GM12878 (cell line): ENCODE results near the gene SCIN. TPM values are rescaled to one million over a fixed set of nuclear protein-coding genes. Genes with fewer than 3 reads are reported as not detected.

ENCODE experiments used
- ATAC-seq: fragments of 200-7000 bp; cut with Tn5 transposase; 3 replicates; pipeline ENCODE4 v1.9.1; 2020; ENCODE audit warnings: mild to moderate bottlenecking, moderate library complexity
- BruUV-seq: library from RNA; stranded (reverse); fragments of 400-500 nt; replicated peaks from 2 replicates; lab custom pipeline; 2021; lab: Mats Ljungman, UMichigan
- CTCF ChIA-PET: fragments of 300-600 bp; sonication (Branson Sonifier 250); formaldehyde crosslinking; extraction: SDS; loops from one replicate; lab custom pipeline; 2021; ENCODE audit warnings: inconsistent platforms; lab: Yijun Ruan, JAX
- POLR2A ChIA-PET: fragments of 350-600 bp; formaldehyde crosslinking; extraction: SDS; loops from one replicate; lab custom pipeline; 2021; ENCODE audit warnings: inconsistent platforms; lab: Charles Lee
- RAD21 ChIA-PET: fragments of 300-600 bp; sonication (Branson Sonifier 250); formaldehyde crosslinking; loops from one replicate; lab custom pipeline; 2023; ENCODE audit warnings: antibody characterized with exemption; ENCODE audit not compliant: unreplicated experiment; lab: Charles Lee
- SMC1A ChIA-PET: fragments of 300-600 bp; sonication (Branson Sonifier 250); formaldehyde crosslinking; loops from one replicate; lab custom pipeline; 2023; ENCODE audit not compliant: unreplicated experiment, uncharacterized antibody; lab: Charles Lee
- DNase-seq: peaks from one replicate; pipeline ENCODE4 v3.0.0-alpha.2; 2011; ENCODE audit warnings: low read depth, low spot score
- FAIRE-seq: peaks from 3 replicates; lab custom pipeline; 2011; peaks lifted over from hg19 to GRCh38; lab: Jason Lieb, UNC
- H2AFZ ChIP-seq: 2 replicates; pipeline ENCODE4 v1.6.0; 2011; ENCODE audit warnings: low read depth, low read length, control low read depth; ENCODE audit not compliant: control insufficient read depth
- H3K27ac ChIP-seq: 2 replicates; pipeline ENCODE4 v1.5.1; 2011; ENCODE audit warnings: control low read depth; ENCODE audit not compliant: control insufficient read depth, insufficient read depth
- H3K27me3 ChIP-seq, 2 experiments: replicated peaks in 1 of 2; 2 replicates each; pipeline versions ENCODE4 v1.6.0 to v1.6.1; 2011; ENCODE audit warnings: low read length in 1 of 2; ENCODE audit not compliant: control insufficient read depth in 2 of 2, insufficient read depth in 2 of 2
- H3K36me3 ChIP-seq, 2 experiments: 2 replicates each; pipeline ENCODE4 v1.5.1; 2011; ENCODE audit warnings: low read length in 1 of 2; ENCODE audit not compliant: control insufficient read depth in 2 of 2, insufficient read depth in 2 of 2
- H3K4me1 ChIP-seq: 2 replicates; pipeline ENCODE4 v1.6.1; 2011; ENCODE audit warnings: mild to moderate bottlenecking, low read length, moderate library complexity, mixed read lengths; ENCODE audit not compliant: control insufficient read depth, insufficient read depth
- H3K4me2 ChIP-seq: 2 replicates; pipeline ENCODE4 v1.6.0; 2011; ENCODE audit warnings: control low read depth; ENCODE audit not compliant: control insufficient read depth, insufficient read depth
- H3K4me3 ChIP-seq: fragments of 200-600 bp; sonication (generic); 2 replicates; pipeline ENCODE4 v1.5.1; 2016
- H3K79me2 ChIP-seq: 2 replicates; pipeline ENCODE4 v1.6.0; 2011; ENCODE audit warnings: low read length; ENCODE audit not compliant: control insufficient read depth, insufficient read depth
- H3K9ac ChIP-seq: 2 replicates; pipeline ENCODE4 v1.8.0; 2011; ENCODE audit warnings: low read length, control low read depth, mixed read lengths; ENCODE audit not compliant: control insufficient read depth, insufficient read depth
- H3K9me3 ChIP-seq: replicated peaks from 3 replicates; pipeline ENCODE4 v1.5.1; 2011; ENCODE audit warnings: mild to moderate bottlenecking, low read length; ENCODE audit not compliant: control insufficient read depth, insufficient read depth
- H4K20me1 ChIP-seq: 2 replicates; pipeline ENCODE4 v1.6.0; 2011; ENCODE audit not compliant: control insufficient read depth, insufficient read depth
- BCLAF1 ChIP-seq: fragments of 450-650 bp; IDR thresholded peaks from 2 replicates; pipeline ENCODE4 v1.6.1; 2017; ENCODE audit warnings: antibody characterized with exemption, mild to moderate bottlenecking, moderate library complexity
- CBX3 ChIP-seq: fragments of 200-600 bp; sonication (generic); IDR thresholded peaks from 2 replicates; pipeline ENCODE4 v1.6.1; 2016; ENCODE audit warnings: low read depth, borderline replicate concordance
- ELK1 ChIP-seq: IDR thresholded peaks from 2 replicates; pipeline ENCODE4 v1.6.1; 2012; ENCODE audit warnings: low read depth, low read length, improper control_type of control experiment
- GABPA ChIP-seq: IDR thresholded peaks from 2 replicates; pipeline ENCODE4 v1.6.1; 2014; ENCODE audit warnings: antibody characterized with exemption, low read depth, mild to moderate bottlenecking, inconsistent platforms
- IRF3 ChIP-seq: fragments of 450-650 bp; IDR thresholded peaks from 2 replicates; pipeline ENCODE4 v1.6.1; 2014; ENCODE audit warnings: mild to moderate bottlenecking
- KAT2A ChIP-seq: conservative IDR thresholded peaks from 2 replicates; pipeline ENCODE4 v1.6.1; 2011; ENCODE audit warnings: low read depth, low read length; ENCODE audit not compliant: control insufficient read depth
- MLLT1 ChIP-seq: fragments of 450-650 bp; IDR thresholded peaks from 2 replicates; pipeline ENCODE4 v1.6.1; 2016; ENCODE audit warnings: mild to moderate bottlenecking
- MTA3 ChIP-seq: IDR thresholded peaks from 2 replicates; pipeline ENCODE4 v1.6.1; 2012; ENCODE audit warnings: low read length, inconsistent platforms, borderline replicate concordance
- NFXL1 ChIP-seq: fragments of 450-650 bp; IDR thresholded peaks from 2 replicates; pipeline ENCODE4 v1.6.1; 2017; ENCODE audit warnings: antibody characterized with exemption, mild to moderate bottlenecking, borderline replicate concordance
- POU2F2 ChIP-seq: IDR thresholded peaks from 3 replicates; pipeline ENCODE4 v1.6.1; 2011; ENCODE audit warnings: low read depth, mild to moderate bottlenecking, low read length, borderline replicate concordance
- STAT1 ChIP-seq: fragments of 450-650 bp; conservative IDR thresholded peaks from 2 replicates; pipeline ENCODE4 v1.6.1; 2014; ENCODE audit warnings: antibody characterized with exemption, mild to moderate bottlenecking
- WGBS: methylation state at CpG from one replicate; pipeline ENCODE4 v1.1.6; 2016; ENCODE audit warnings: low lambda C conversion rate; ENCODE audit not compliant: insufficient replicate concordance, insufficient coverage; ENCODE audit errors: missing lambda C conversion rate; 5-methylcytosine and 5-hydroxymethylcytosine counted together
- in situ Hi-C: fragments of 300-500 bp; cut with MboI; formaldehyde crosslinking; loops from 9 replicates; pipeline ENCODE4 v1.14.3; 2018; ENCODE audit warnings: mixed read lengths
- intact Hi-C: fragments of 100-400 bp; cut with micrococcal nuclease; formaldehyde crosslinking; loops from one replicate; pipeline ENCODE4 v1.14.2; 2022; ENCODE audit not compliant: unreplicated experiment
- polyA plus RNA-seq, 11 experiments: library from polyadenylated mRNA; depleted of rRNA in 4 of 11; unstranded in 6 of 11; stranded (reverse) in 5 of 11; fragments of >200 nt; fragmentation: Nextera tagmentation in 4 of 11; fragmentation: Illumina TruSeq in 1 of 11; extraction: Ambion mirVana in 4 of 11; extraction: Trizol in 1 of 11; gene quantifications; 1 replicate in 1 of 11; 2 replicates in 10 of 11; pipeline versions ENCODE4 v1.2.1 to v1.2.3, GENCODE V29; 2011 to 2016; ENCODE audit warnings: inconsistent platforms in 2 of 11, missing spikeins in 2 of 11, low read depth in 1 of 11
- total RNA-seq, 4 experiments: library from RNA; depleted of rRNA in 3 of 4; stranded (reverse); fragments of >200 nt in 3 of 4; fragmentation: Illumina TruSeq in 1 of 4; extraction: Trizol in 1 of 4; gene quantifications; 2 replicates each; pipeline versions ENCODE4 v1.2.1 to v1.2.3, GENCODE V29; 2013 to 2021

Gene SCIN
- total and polyA plus RNA-seq, 10 of the 15 experiments (the other 5 are each of a cell fraction or from before 2014, with no cell fraction given), result 0.23 to 2.1 (median 1.0) TPM

GRCh38 chr7:12650080-12650479 lies 79.6 kb downstream of the SCIN start:
- in situ Hi-C loops, result no loop called here
- Histone ChIP-seq H3K4me1 (no peaks in the 10 kb centered on the region), H3K27ac (no peak overlapping the region), H3K79me2 (no peaks in the 10 kb centered on the region), H2AFZ (no peak overlapping the region), H3K27me3 (no peaks in the 10 kb centered on the region), H3K36me3 (no peaks in the 10 kb centered on the region), H3K4me3 (no peak overlapping the region)
- no TSS peak for BruUV-seq
- CTCF ChIA-PET, result interaction anchor here (1.1 kb wide), 1 partner anchor 11 kb away, joined by 3 read pairs; no protein-coding TSS in a partner anchor
- SMC1A ChIA-PET, result no interaction called here
- 59% methylated on average over 2 of the region's 2 CpGs for WGBS
- POLR2A ChIA-PET, result no interaction called here
- ATAC-seq (no peak), FAIRE-seq (no peak)
- RAD21 ChIA-PET, result no interaction called here
- no peak for TF ChIP-seq STAT1
- TF ChIP-seq POU2F2, result no peak
- no peak for TF ChIP-seq CBX3
- TF ChIP-seq, all 136 proteins: peak for 0
- Histone ChIP-seq H4K20me1 (no peaks in the 10 kb centered on the region), H3K4me2 (no peak overlapping the region), H3K9me3 (no peaks in the 10 kb centered on the region), H3K9ac (no peak overlapping the region)
- intact Hi-C loops, result no loop called here
- no peak for DNase-seq

GRCh38 chr7:12653110-12653509 lies 82.6 kb downstream of the SCIN start:
- intact Hi-C loops (no loop called here), in situ Hi-C loops (no loop called here)
- no peak overlapping the region for H3K9ac ChIP-seq
- FAIRE-seq (no peak), DNase-seq (no peak), ATAC-seq (no peak)
- no peaks in the 10 kb centered on the region for H3K79me2 ChIP-seq
- SMC1A ChIA-PET, result no interaction called here
- no TSS peak for BruUV-seq
- POLR2A ChIA-PET, result no interaction called here
- H3K27me3 ChIP-seq, result no peaks in the 10 kb centered on the region
- CTCF ChIA-PET, result interaction anchor here (0.6 kb wide), 2 partner anchors 1019 to 1751 kb away, joined by 3 read pairs; no protein-coding TSS in a partner anchor
- H4K20me1 ChIP-seq, result no peaks in the 10 kb centered on the region
- no peak overlapping the region for H2AFZ ChIP-seq
- H3K4me1 ChIP-seq, result no peaks in the 10 kb centered on the region
- H3K9me3 ChIP-seq, result no peaks in the 10 kb centered on the region
- WGBS, result 12% methylated on average over 3 of the region's 3 CpGs
- no peak overlapping the region for H3K27ac ChIP-seq
- no peaks in the 10 kb centered on the region for H3K36me3 ChIP-seq
- RAD21 ChIA-PET, result no interaction called here
- H3K4me2 ChIP-seq, result no peak overlapping the region
- no peak overlapping the region for H3K4me3 ChIP-seq
- TF ChIP-seq MLLT1, result no peak
- no peak for TF ChIP-seq KAT2A
- TF ChIP-seq IRF3, result no peak
- no peak for TF ChIP-seq NFXL1
- no peak for TF ChIP-seq ELK1
- TF ChIP-seq BCLAF1, result no peak
- no peak for TF ChIP-seq MTA3
- no peak for TF ChIP-seq GABPA
